Sigmoid colon (tissue), 7 donors: ENCODE results near the gene SOX6. TPM values are rescaled to one million over a fixed set of nuclear protein-coding genes. Genes with fewer than 3 reads are reported as not detected.

ENCODE experiments used
- DNase-seq: peaks from one replicate; pipeline ENCODE4 v3.0.0-alpha.2; 2019
- H3K27ac ChIP-seq, 4 donors: fragments of 200-600 bp; sonication (generic); one replicate each; pipeline ENCODE4 v1.5.1; 2016 to 2019; ENCODE audit warnings: mild to moderate bottlenecking in 1 of 4
- H3K27me3 ChIP-seq, 3 donors: fragments of 200-600 bp; sonication (generic); one replicate each; pipeline ENCODE4 v1.5.1; 2019; ENCODE audit warnings: mild to moderate bottlenecking in 1 of 3
- H3K36me3 ChIP-seq, 4 donors: fragments of 200-600 bp; sonication (generic); one replicate each; pipeline ENCODE4 v1.5.1; 2016 to 2019
- H3K4me1 ChIP-seq, 4 donors: fragments of 200-600 bp; sonication (generic); one replicate each; pipeline ENCODE4 v1.5.1; 2017 to 2019
- H3K4me3 ChIP-seq, 4 donors: fragments of 200-600 bp; sonication (generic); one replicate each; pipeline ENCODE4 v1.5.1; 2017 to 2019; ENCODE audit warnings: mild to moderate bottlenecking in 2 of 4, moderate library complexity in 1 of 4
- H3K9me3 ChIP-seq, 4 donors: fragments of 200-600 bp in 3 of 4; sonication (generic) in 3 of 4; one replicate each; pipeline versions ENCODE4 v1.5.1 to v1.6.1; 2013 to 2019
- EP300 ChIP-seq, 4 donors: sonication (generic); formaldehyde crosslinking; IDR thresholded peaks; one replicate each; pipeline ENCODE4 v1.6.1; 2017; ENCODE audit warnings: antibody characterized with exemption in 4 of 4
- POLR2A ChIP-seq, 2 donors: fragments of 450-650 bp; IDR thresholded peaks; one replicate each; pipeline ENCODE4 v1.6.1; 2016; ENCODE audit warnings: antibody characterized with exemption in 2 of 2, mild to moderate bottlenecking in 2 of 2, moderate library complexity in 2 of 2
- POLR2AphosphoS5 ChIP-seq, 4 donors: sonication (generic); formaldehyde crosslinking; IDR thresholded peaks; one replicate each; pipeline ENCODE4 v1.6.1; 2017; ENCODE audit warnings: antibody characterized with exemption in 4 of 4
- WGBS, 2 donors: extraction: QIAGEN DNeasy Blood & Tissue Kit; methylation state at CpG; one replicate each; pipeline ENCODE4 v1.1.7; 2013; 5-methylcytosine and 5-hydroxymethylcytosine counted together
- intact Hi-C: fragments of 100-400 bp; cut with DNase I; formaldehyde crosslinking; loops from one replicate; pipeline ENCODE4 v1.15.1; 2023
- polyA plus RNA-seq, 3 donors: library from polyadenylated mRNA; stranded (reverse); fragments of 200-250 nt; gene quantifications; one replicate each; pipeline ENCODE4 v1.2.3, GENCODE V29; 2013
- total RNA-seq, 4 donors: library from RNA; depleted of rRNA; stranded (reverse); fragments of >200 nt; gene quantifications; one replicate each; pipeline ENCODE4 v1.1.0, GENCODE V29; 2016
- TF ChIP-seq, protein P1 (sequence below), 4 experiments: fragments of 450-650 bp in 3 of 4; fragments of 200-600 bp in 1 of 4; IDR thresholded peaks; one replicate each; pipeline ENCODE4 v1.5.1; 2016 to 2019; ENCODE audit warnings: antibody characterized with exemption in 4 of 4, mild to moderate bottlenecking in 3 of 4, moderate library complexity in 2 of 4
- donor health status: healthy with polysubstance abuse.
- donor health status: Bipolar disorder and iron deficiency.
- donor health status: healthy.

SOX6 gene
- total and polyA plus RNA-seq, 7 donors = 0.46 to 6.1 (median 1.7) TPM

GRCh38 chr11:15975742-15976141, 380.6 kb downstream of the SOX6 start:
- TF ChIP-seq, protein P1, sequence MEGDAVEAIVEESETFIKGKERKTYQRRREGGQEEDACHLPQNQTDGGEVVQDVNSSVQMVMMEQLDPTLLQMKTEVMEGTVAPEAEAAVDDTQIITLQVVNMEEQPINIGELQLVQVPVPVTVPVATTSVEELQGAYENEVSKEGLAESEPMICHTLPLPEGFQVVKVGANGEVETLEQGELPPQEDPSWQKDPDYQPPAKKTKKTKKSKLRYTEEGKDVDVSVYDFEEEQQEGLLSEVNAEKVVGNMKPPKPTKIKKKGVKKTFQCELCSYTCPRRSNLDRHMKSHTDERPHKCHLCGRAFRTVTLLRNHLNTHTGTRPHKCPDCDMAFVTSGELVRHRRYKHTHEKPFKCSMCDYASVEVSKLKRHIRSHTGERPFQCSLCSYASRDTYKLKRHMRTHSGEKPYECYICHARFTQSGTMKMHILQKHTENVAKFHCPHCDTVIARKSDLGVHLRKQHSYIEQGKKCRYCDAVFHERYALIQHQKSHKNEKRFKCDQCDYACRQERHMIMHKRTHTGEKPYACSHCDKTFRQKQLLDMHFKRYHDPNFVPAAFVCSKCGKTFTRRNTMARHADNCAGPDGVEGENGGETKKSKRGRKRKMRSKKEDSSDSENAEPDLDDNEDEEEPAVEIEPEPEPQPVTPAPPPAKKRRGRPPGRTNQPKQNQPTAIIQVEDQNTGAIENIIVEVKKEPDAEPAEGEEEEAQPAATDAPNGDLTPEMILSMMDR (IDR thresholded peaks at IDR 0.05) = no peak
- TF ChIP-seq POLR2A (IDR thresholded peaks at IDR 0.05) (no peak), POLR2AphosphoS5 (IDR thresholded peaks at IDR 0.05) (no peak), EP300 (IDR thresholded peaks at IDR 0.05) (no peak)
- intact Hi-C loops = no loop called here
- Histone ChIP-seq H3K36me3 (no peaks in the 10 kb centered on the region), H3K4me3 (no peak overlapping the region), H3K27ac (no peak overlapping the region), H3K27me3 (no peaks in the 10 kb centered on the region), H3K9me3 (no peaks in the 10 kb centered on the region), H3K4me1 (no peaks in the 10 kb centered on the region)
- no peak for DNase-seq
- 47 to 77% methylated on average over 2 of the region's 2 CpGs for WGBS, 2 donors

DNA sequence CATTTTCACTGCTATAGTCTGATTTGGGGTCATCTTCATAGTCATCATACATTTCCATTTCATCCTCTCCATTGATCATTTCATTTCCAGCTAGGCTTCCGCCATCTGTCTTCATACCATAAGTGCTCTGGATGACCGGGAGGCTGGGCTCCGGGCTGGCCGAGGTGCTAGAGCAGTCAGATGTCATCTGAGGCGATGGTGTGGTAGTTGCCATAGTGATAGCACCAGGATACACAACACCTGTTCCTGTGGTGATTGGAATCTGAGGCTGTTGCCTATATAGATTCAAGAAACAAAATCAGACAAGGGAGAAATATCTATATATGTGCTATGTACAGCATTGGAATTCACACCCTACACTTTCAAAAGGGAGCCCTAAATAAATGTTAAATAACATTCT, 383.5 kb downstream of the SOX6 start:
- intact Hi-C loops = no loop called here
- no peaks in the 10 kb centered on the region for H3K9me3 ChIP-seq
- H3K4me1 ChIP-seq = peaks cover 0 to 23% (median 18%) of the 10 kb centered on the region in 4 donors
- H3K4me3 ChIP-seq = no peak overlapping the region
- no peak for DNase-seq
- H3K36me3 ChIP-seq = no peaks in the 10 kb centered on the region
- H3K27me3 ChIP-seq = no peaks in the 10 kb centered on the region
- 72 to 87% methylated on average over 5 of the region's 5 CpGs for WGBS, 2 donors
- TF ChIP-seq, protein P1 (IDR thresholded peaks at IDR 0.05) = no peak
- TF ChIP-seq POLR2AphosphoS5 (IDR thresholded peaks at IDR 0.05) = no peak
- no peak for TF ChIP-seq EP300 (IDR thresholded peaks at IDR 0.05)
- TF ChIP-seq POLR2A (IDR thresholded peaks at IDR 0.05) = no peak
- no peak overlapping the region for H3K27ac ChIP-seq

GRCh38 chr11:15971215-15971546, 385.2 kb downstream of the SOX6 start:
- TF ChIP-seq EP300 (IDR thresholded peaks at IDR 0.05) (no peak), POLR2A (IDR thresholded peaks at IDR 0.05) (no peak), POLR2AphosphoS5 (IDR thresholded peaks at IDR 0.05) (no peak)
- TF ChIP-seq, protein P1 (IDR thresholded peaks at IDR 0.05) = no peak
- DNase-seq = no peak
- Histone ChIP-seq H3K9me3 (no peaks in the 10 kb centered on the region), H3K27ac (no peak overlapping the region), H3K27me3 (no peaks in the 10 kb centered on the region), H3K4me1 (peaks cover 0 to 30% (median 25%) of the 10 kb centered on the region in 4 donors), H3K4me3 (no peak overlapping the region), H3K36me3 (no peaks in the 10 kb centered on the region)
- intact Hi-C loops = no loop called here
- 88 to 95% methylated on average over 2 of the region's 2 CpGs for WGBS, 2 donors

DNA sequence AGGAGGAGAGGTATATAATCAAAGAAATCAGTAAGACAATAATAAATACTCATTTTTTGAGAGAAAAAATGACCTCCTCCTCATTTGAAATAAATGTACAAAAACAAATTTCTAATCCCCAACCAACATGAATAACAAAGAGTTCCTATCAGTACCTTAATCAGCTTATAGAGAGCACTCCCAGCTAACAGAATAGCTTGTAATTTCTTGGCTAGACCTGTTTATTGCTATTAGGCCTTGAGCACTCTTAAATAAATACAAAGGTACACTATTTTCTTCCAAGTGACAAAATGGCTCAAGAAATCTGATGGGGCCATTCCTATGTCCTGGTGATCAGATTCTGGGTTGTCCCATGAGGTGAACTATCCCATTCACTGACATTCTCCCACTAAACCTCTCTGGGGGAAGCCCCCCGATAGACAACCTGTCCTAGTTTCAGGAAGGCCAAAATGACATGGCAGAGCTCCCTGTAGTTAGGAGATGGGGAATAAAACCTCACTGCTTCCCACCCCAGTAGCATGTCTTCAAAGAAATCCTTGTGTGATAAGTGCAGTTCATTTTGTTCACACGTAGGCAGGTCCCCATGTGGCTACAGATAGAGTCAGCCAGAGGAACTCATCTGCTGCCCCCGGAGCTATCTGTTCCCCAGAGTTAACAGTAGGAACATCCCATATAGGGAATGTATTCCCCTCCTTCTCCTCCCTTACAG, 385.7 kb downstream of the SOX6 start:
- H3K4me3 ChIP-seq = no peak overlapping the region
- intact Hi-C loops = no loop called here
- H3K9me3 ChIP-seq = no peaks in the 10 kb centered on the region
- TF ChIP-seq, protein P1 (IDR thresholded peaks at IDR 0.05) = no peak
- TF ChIP-seq POLR2AphosphoS5 (IDR thresholded peaks at IDR 0.05) (no peak), POLR2A (IDR thresholded peaks at IDR 0.05) (no peak), EP300 (IDR thresholded peaks at IDR 0.05) (no peak)
- H3K27ac ChIP-seq = no peak overlapping the region
- WGBS, 2 donors = 91 to 94% methylated on average over 3 of the region's 3 CpGs
- H3K4me1 ChIP-seq = peaks cover 0 to 30% (median 25%) of the 10 kb centered on the region in 4 donors
- no peaks in the 10 kb centered on the region for H3K36me3 ChIP-seq
- no peaks in the 10 kb centered on the region for H3K27me3 ChIP-seq
- no peak for DNase-seq
